SK-N-DZ (cell line): Measurements from ENCODE around the gene GPR83. TPM values are rescaled to one million over a fixed set of nuclear protein-coding genes. Genes with fewer than 3 reads are reported as not detected.
"Not testable (repeated sequence)": the region's sequence is repeated elsewhere in the genome, so short reads cannot be mapped to it uniquely, and the experiment has no call there.

Experiments
- DNase-seq: peaks from one replicate; pipeline ENCODE4 v3.0.0-alpha.2; 2015; ENCODE audit warnings: low spot score
- polyA plus RNA-seq, 2 experiments: library from polyadenylated mRNA; depleted of rRNA; stranded (reverse); fragments of >200 nt; gene quantifications; 2 replicates each; pipeline ENCODE4 v1.2.3, GENCODE V29; 2014

Gene GPR83
- polyA plus RNA-seq (2014; cell fraction: cytosol; rRNA removed), result 7.2 and 9.1 TPM in 2 replicates
- polyA plus RNA-seq (2014; cell fraction: nucleus; rRNA removed), result 3.0 and 4.0 TPM in 2 replicates

GRCh38 chr11:94400839-94401772 is at the start of gene GPR83:
Gene GPR83 (minus strand): TSS chr11:94401419. CDS start chr11:94401247, 172 bp downstream.
- DNase-seq, result peak; percentile 79

GRCh38 chr11:94450048-94450447 is 48.8 kb upstream of the GPR83 start:
- no peak for DNase-seq

GRCh38 chr11:94449437-94449836 is 48.2 kb upstream of the GPR83 start:
- no peak for DNase-seq

- DNase-seq, result no peak
Measured at GRCh38 chr11:94449029-94449428, 47.8 kb upstream of the GPR83 start.

GRCh38 chr11:94447149-94447548 is 45.9 kb upstream of the GPR83 start:
- DNase-seq, result peak; percentile 65

- no peak for DNase-seq
Measured at GRCh38 chr11:94445641-94446040, 44.4 kb upstream of the GPR83 start.

GRCh38 chr11:94433049-94433448 is 31.8 kb upstream of the GPR83 start:
- DNase-seq, result no peak

- DNase-seq, result no peak
Measured at GRCh38 chr11:94424662-94425061, 23.4 kb upstream of the GPR83 start.

- DNase-seq, result no peak
Measured at GRCh38 chr11:94424011-94424410, 22.8 kb upstream of the GPR83 start.

- no peak for DNase-seq
Measured at GRCh38 chr11:94423507-94423906, 22.3 kb upstream of the GPR83 start.

- DNase-seq, result no peak
Measured at GRCh38 chr11:94418123-94418765, 17.0 kb upstream of the GPR83 start.

- peak; percentile 43 for DNase-seq
Measured at GRCh38 chr11:94417386-94417987, 16.3 kb upstream of the GPR83 start.

- no peak for DNase-seq
Measured at GRCh38 chr11:94405062-94405833, 4.0 kb upstream of the GPR83 start.

- DNase-seq, result no peak
Measured at GRCh38 chr11:94402355-94402754, 1.1 kb upstream of the GPR83 start.

GRCh38 chr11:94401773-94402265 is 600 bp upstream of the GPR83 start:
- DNase-seq, result no peak

- DNase-seq, result no peak
Measured at GRCh38 chr11:94400457-94400838, 771 bp downstream of the GPR83 start.

- peak; percentile 68 for DNase-seq
Measured at GRCh38 chr11:94400050-94400449, 1.2 kb downstream of the GPR83 start.

- no peak for DNase-seq
Measured at GRCh38 chr11:94398101-94398500, 3.1 kb downstream of the GPR83 start.

GRCh38 chr11:94396282-94396681 is 4.9 kb downstream of the GPR83 start:
- no peak for DNase-seq

- not testable (repeated sequence) for DNase-seq
Measured at GRCh38 chr11:94391937-94392336, 9.3 kb downstream of the GPR83 start.

- DNase-seq, result no peak
Measured at GRCh38 chr11:94379613-94380012, 21.6 kb downstream of the GPR83 start.
